HG03457 (cell line): ENCODE results near the gene CCDC9B.

Experiments used
- ATAC-seq: cut with Tn5 transposase; IDR thresholded peaks from one replicate; pipeline ENCODE4 v1.9.1; 2021; ENCODE audit warnings: moderate number of reproducible peaks; ENCODE audit not compliant: unreplicated experiment

The CCDC9B gene

DNA sequence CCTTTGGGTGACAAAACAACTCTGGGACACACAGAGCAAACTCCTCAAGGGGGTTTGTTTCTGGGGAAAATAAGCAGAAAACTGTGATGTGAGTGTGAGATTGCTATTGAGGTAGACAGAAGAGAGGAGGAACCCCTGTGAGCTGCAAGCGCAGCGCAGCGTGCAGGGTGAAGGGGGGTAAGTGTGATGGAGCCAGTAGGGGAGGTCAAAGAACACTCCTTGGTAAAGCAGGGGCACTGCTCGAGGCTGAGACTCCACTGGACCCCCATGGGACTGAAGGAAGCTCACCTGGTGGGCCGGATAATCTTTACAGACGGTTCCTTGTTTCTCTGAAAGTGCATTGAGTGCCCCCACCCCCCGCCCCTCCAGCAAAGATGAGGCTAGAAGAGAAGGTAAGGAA is 9.7 kb downstream of the CCDC9B start:
- ATAC-seq = no peak

DNA sequence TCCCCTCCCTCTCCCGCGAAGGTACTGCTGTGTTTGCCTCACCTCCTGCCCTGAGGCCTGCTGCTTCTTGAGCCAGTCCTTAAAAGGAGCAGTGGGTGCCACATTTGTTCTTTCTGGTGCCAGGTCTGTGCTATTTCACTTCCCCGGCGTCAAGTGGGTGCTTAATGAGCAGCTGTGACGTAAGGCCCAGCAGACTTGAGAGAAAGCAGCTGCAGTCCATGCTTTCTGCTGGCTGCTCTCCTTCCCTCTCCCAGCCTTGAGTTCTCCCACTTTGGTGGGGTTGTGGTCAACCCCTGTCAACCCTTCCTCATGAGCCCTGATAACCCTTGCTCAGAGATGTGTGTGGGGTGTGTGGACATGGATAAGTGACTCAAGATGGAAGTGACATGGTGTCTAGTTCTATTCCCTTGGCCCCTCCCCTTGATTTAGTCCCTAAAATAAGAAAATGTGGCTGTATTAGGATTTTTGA is 10.3 kb downstream of the CCDC9B start:
- no peak for ATAC-seq

DNA sequence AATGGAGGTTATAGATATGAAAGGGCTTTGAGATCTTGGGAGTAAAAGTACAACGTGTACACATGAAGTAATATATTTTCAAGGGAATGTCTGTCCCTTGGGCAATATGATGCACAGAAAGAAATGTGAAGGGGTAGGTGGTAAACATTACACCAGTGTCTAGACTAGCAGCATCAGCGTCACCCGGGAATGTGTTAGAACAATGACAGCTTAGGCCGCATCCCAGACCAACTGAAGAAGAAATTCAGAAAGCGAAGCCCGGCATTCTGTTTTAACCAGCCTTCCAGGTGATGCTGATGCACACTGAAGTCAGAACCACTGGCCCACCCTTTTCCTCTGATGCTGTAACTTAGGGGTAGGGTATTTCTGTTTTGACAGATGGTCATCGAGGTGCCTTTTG is 10.9 kb downstream of the CCDC9B start:
- no peak for ATAC-seq

DNA sequence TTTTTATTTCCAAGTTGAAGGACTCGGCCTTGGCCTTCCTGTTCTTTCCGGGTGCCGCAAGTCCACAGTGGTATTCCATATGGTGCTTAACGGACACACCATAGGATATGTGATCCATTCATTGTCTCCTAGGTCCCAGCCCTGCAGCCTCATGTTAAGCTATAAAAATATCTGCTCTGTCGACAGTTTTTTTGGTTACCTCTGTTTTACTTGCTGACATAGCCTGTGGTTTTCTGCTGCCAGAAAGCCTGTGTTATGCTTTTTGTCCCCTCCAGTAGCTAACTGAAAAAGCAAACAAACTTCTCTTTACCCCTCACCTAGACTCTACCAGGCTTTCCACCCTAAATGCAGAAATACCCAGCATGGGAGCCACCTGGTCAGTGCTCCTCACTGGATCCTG is 12.0 kb downstream of the CCDC9B start:
- ATAC-seq = no peak

- no peak for ATAC-seq
These were observed 12.6 kb downstream of the CCDC9B start for GRCh38 chr15:40328176-40328575.

GRCh38 chr15:40327457-40327856 is 13.3 kb downstream of the CCDC9B start:
- ATAC-seq = no peak

GRCh38 chr15:40325700-40326099 is 15.0 kb downstream of the CCDC9B start:
- no peak for ATAC-seq

- ATAC-seq = no peak
These were observed 15.6 kb downstream of the CCDC9B start for GRCh38 chr15:40325188-40325587.

DNA sequence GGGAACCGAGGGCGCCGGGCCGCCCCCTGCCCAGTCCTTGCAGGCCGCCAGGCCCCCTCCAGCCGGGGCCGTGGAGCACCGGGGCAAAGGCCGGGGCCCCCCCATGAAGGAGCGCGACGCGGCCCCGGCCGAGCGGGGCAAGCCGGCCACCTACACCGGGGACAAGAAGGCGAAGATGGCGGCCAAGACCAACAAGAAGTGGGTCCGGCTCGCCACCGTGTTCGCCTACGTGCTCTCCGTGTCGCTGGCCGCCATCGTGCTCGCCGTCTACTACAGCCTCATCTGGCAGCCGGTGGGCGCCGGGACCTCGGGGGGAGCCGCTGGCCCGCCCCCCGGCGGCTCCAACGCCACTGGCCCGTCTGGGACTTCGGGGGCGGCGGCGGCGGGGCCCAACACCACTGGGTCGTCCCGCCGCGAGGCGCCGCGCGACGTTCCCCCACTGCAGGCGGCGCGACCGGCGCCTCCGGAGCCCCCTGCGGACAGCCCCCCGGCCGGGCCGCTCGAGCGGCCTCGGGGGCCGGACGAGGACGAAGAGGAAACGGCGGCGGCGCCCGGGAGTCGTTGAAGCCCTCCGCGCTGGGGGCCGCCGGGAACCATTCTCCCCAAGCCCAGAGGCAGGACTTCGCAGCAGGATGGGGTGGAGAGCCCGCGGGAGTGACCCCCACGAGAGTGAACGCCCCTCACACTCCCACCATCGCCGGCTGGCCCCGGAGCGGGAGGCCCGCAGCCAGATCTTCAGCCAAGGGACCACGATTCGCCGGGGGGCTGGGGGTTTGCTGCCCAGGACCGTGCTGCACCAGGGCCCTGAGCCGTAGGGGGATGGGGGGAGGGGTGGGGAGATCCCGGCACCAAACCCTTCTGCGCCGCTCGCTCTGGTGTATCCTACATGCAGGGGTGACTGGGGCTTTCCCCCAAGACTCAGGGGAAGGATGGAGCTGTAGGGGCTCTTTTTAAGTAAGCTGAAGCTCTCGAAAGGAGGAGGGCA is 16.5 kb downstream of the CCDC9B start:
- no peak for ATAC-seq

DNA sequence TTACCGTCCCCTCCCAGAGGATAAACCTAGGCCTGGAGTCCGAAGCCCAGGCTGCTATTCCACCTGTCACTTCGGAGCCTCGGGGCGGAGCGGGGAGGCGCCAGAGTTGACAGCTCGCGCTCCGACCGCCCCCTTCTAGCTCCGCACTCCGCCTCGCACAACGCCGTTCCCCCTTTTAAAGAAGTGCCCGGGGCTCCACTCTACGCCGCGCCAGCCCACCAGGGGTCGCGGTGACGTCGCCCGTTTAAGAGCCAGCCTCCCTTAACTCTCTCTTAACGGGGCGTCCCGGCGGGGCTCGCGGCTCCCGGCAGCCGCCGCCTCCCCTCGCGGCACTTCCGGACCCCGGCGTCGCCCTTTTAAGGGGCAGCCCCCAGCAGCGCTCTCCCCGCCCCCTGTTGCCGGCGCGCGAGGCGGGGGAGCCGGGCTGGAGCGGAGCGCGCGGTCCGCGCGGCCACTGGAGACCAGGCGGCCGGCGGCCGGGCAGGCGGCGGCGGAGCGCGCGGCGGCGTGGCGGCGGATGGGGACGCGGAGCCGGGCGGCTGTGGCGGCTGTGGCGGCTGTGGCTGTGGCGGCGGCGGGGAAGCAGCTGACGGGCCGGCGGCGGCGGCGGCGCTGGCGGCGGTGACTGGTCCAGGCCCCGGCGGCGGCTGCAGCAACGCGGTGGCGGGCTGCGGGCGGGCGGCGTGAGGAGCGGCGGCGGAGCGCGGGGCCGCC is 17.3 kb downstream of the CCDC9B start, which contains the start of gene INAFM2:
Gene INAFM2, plus strand, starts transcription at position 454 of the 714 bp plus-strand sequence. CDS start 364 bp downstream, outside the sequence.
- peak; percentile 85 for ATAC-seq

GRCh38 chr15:40322531-40323238 is 18.1 kb downstream of the CCDC9B start:
- ATAC-seq = no peak

GRCh38 chr15:40320931-40321371 is 19.8 kb downstream of the CCDC9B start:
- ATAC-seq = no peak

DNA sequence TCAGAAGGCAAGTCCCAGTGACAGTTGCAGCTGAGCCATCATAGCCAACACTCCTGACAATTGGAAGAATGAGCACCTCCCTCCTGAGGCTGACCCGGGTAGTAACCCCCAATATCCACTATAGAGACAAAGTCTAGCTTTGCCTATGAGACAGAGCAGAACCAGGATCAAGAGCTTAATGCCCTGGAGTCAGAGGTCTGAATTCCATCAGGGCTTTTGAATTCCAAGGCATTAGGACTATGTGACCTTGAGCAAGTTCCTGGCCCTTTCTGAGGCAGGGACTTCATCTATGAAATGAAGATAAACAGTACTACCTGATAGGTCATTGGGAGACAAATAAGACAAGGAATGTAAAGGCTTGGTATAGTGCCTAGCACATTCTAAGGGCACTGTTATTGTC is 20.3 kb downstream of the CCDC9B start:
- no peak for ATAC-seq

- ATAC-seq = no peak
These were observed 23.2 kb downstream of the CCDC9B start for GRCh38 chr15:40317580-40317979.

- no peak for ATAC-seq
These were observed 23.8 kb downstream of the CCDC9B start for GRCh38 chr15:40316931-40317330.

GRCh38 chr15:40314723-40315276 is 25.9 kb downstream of the CCDC9B start:
- no peak for ATAC-seq

DNA sequence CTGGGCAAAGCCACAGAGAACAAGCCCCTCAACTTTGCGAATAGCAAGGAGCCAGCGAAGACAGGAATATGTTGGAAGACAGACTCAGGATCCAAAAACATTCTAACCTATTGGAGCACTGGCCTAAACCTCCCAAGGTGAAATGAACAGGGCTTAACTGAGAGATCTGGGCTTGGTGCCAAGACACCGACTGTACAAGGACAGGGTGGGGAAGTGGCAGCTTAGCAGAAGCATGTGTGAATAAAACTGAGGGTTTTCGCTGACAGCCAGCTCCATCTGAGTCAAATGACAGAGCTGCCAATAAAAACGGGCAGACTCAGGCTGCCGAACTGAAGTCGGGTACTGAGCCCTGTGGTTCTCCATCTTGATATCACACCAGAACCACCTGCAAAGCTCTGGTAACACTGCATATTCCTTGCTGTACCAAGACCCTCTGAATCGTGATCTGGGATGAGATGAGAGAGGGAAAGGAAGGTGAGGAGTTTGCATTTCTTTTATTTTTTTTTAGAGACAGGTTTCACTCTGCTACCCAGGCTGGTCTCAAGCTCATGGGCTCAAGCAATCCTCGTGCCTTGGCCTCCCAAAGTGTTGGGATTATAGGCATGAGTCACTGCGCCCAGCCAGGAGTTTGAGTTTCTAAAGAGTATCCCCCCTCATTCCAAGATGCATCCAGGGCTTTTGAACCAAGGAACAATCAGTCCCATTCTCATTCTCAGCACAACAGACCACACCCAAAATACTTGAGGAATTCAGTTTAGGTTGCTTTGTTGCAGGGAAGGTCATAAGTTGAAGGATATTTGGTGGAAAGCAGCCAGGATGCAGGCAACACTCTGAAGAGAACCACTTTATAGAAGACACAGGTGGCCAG is 27.0 kb downstream of the CCDC9B start:
- no peak for ATAC-seq

DNA sequence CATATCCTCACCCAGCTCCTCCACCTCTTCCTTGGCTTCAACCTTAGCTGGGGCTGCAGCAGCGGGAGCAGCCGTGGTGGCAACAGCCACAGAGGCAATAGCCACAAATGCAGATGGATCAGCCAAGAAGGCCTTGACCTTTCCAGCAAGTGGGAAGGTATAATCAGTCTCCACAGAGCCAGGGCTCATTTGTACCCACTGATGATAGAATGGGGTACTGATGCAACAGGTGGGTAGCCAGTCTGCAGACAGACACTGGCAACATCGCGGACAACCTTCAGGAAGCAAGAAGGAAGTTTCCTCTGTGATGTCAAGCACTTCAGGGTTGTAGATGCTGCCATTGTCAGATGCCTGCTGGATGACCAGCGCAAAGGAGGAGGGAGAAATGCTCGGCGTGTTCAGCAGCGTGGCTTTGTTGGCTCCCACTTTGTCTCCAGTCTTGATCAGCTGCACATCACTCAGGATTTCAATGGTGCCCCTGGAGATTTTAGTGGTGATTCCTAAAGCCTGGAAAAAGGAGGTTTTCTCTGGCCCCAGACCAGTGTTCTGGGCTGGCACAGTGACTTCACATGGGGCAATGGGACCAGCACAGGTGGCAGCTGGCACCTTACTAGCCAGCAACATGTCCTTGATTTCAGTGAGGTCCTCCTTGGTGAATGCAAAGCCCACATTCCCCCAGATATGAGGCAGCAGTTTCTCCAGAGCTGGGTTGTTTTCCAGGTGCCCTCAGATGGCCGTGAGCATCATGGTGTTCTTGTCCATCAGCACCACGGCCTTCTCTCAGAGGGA is 28.2 kb downstream of the CCDC9B start:
- ATAC-seq = no peak

DNA sequence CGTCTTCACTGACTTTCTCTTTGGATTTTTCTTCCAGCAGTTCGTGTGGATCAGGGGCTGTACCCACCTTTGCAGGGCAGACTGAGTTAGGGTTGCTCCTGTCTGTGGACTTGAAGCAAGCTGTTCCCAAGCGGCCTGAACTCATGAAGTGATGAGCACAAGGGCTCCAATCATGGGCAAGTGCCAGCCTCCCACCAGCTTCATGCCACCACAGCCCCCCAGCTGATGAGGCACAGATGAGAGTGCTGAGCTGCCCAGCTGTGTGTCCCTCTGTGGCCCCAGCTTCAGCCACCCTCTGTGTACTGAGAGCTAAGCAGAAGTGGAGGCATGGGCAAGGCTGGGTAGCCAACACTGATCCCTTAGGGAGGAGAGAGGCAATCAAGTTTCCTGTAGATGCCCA is 29.7 kb downstream of the CCDC9B start:
- no peak for ATAC-seq
